ENCODE measurements around the gene PRSS1. TPM values are rescaled to one million over a fixed set of nuclear protein-coding genes. Genes with fewer than 3 reads are reported as not detected.

Gene PRSS1
- total and polyA plus RNA-seq, 2 experiments from 2014 or later: not detected

DNA sequence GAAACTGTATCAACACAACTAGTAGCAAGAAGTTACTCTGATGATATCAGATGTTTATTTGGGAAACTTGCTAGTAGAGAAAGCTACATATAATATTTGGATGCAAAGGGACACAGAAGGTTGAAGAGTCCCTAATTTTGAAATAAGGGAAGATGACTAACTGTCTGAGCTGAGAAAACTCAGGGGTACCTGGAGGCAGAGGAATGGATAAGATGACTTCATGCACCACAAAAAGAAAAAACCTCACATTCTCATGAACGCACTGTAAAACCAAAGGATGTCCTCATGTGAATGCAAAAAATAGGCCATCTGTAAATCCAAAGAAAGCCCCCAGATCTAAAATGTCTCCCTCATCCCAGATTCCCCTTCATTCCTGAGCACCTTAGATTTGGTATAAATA is 50.8 kb downstream of the PRSS1 start:
- H3K4me2 ChIP-seq: no peak overlapping the region
- H3F3A ChIP-seq (replicated peaks; ENCODE audit: low read depth): no peaks in the 10 kb centered on the region
- Mint-ChIP-seq H3K27ac (no peak overlapping the region), H3K4me3 (no peak overlapping the region), H3K4me1 (peaks cover 54% of the 10 kb centered on the region), H3K27me3 (ENCODE audit: insufficient read depth, low read depth, poor library complexity) (peaks cover 43% of the 10 kb centered on the region), H3K9me3 (peaks cover 6% of the 10 kb centered on the region; the same call in 2 of the 3 replicates), H3K36me3 (ENCODE audit: low read depth) (peaks cover 35% of the 10 kb centered on the region)
- no peaks in the 10 kb centered on the region for H3K79me2 ChIP-seq (replicated peaks; ENCODE audit: insufficient read depth)
- H4K20me1 ChIP-seq (replicated peaks; ENCODE audit: insufficient read depth): no peaks in the 10 kb centered on the region
- DNase-seq (ENCODE audit: low spot score) (no peak), ATAC-seq (no peak)
- H3K27me3 ChIP-seq (ENCODE audit: insufficient read depth): peaks cover 52% of the 10 kb centered on the region
- H3K4me1 ChIP-seq (ENCODE audit: insufficient read depth): peaks cover 39% of the 10 kb centered on the region
- no peak overlapping the region for H2AFZ ChIP-seq
- H3K36me3 ChIP-seq (ENCODE audit: insufficient read depth): no peaks in the 10 kb centered on the region
- no peak overlapping the region for H3K27ac ChIP-seq (ENCODE audit: low read depth)
- no peak for TF ChIP-seq POLR2AphosphoS5 (IDR thresholded peaks at IDR 0.05; ENCODE audit: low read depth)
- TF ChIP-seq STAT1 (IDR thresholded peaks at IDR 0.05; ENCODE audit: unreplicated experiment): no peak
- no peak for TF ChIP-seq EZH2phosphoT487 (IDR thresholded peaks at IDR 0.05; ENCODE audit: unreplicated experiment)
- TF ChIP-seq ZNF114 (CRISPR knock-in tag; IDR thresholded peaks at IDR 0.05): no peak
- no peak for TF ChIP-seq NANOG (IDR thresholded peaks at IDR 0.05; ENCODE audit: borderline replicate concordance)
- TF ChIP-seq, protein P1, sequence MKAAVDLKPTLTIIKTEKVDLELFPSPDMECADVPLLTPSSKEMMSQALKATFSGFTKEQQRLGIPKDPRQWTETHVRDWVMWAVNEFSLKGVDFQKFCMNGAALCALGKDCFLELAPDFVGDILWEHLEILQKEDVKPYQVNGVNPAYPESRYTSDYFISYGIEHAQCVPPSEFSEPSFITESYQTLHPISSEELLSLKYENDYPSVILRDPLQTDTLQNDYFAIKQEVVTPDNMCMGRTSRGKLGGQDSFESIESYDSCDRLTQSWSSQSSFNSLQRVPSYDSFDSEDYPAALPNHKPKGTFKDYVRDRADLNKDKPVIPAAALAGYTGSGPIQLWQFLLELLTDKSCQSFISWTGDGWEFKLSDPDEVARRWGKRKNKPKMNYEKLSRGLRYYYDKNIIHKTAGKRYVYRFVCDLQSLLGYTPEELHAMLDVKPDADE (IDR thresholded peaks at IDR 0.05): no peak
- no peak for TF ChIP-seq CREB1 (CRISPR knock-in tag; IDR thresholded peaks at IDR 0.05; ENCODE audit: low read depth)
- TF ChIP-seq, protein P2, sequence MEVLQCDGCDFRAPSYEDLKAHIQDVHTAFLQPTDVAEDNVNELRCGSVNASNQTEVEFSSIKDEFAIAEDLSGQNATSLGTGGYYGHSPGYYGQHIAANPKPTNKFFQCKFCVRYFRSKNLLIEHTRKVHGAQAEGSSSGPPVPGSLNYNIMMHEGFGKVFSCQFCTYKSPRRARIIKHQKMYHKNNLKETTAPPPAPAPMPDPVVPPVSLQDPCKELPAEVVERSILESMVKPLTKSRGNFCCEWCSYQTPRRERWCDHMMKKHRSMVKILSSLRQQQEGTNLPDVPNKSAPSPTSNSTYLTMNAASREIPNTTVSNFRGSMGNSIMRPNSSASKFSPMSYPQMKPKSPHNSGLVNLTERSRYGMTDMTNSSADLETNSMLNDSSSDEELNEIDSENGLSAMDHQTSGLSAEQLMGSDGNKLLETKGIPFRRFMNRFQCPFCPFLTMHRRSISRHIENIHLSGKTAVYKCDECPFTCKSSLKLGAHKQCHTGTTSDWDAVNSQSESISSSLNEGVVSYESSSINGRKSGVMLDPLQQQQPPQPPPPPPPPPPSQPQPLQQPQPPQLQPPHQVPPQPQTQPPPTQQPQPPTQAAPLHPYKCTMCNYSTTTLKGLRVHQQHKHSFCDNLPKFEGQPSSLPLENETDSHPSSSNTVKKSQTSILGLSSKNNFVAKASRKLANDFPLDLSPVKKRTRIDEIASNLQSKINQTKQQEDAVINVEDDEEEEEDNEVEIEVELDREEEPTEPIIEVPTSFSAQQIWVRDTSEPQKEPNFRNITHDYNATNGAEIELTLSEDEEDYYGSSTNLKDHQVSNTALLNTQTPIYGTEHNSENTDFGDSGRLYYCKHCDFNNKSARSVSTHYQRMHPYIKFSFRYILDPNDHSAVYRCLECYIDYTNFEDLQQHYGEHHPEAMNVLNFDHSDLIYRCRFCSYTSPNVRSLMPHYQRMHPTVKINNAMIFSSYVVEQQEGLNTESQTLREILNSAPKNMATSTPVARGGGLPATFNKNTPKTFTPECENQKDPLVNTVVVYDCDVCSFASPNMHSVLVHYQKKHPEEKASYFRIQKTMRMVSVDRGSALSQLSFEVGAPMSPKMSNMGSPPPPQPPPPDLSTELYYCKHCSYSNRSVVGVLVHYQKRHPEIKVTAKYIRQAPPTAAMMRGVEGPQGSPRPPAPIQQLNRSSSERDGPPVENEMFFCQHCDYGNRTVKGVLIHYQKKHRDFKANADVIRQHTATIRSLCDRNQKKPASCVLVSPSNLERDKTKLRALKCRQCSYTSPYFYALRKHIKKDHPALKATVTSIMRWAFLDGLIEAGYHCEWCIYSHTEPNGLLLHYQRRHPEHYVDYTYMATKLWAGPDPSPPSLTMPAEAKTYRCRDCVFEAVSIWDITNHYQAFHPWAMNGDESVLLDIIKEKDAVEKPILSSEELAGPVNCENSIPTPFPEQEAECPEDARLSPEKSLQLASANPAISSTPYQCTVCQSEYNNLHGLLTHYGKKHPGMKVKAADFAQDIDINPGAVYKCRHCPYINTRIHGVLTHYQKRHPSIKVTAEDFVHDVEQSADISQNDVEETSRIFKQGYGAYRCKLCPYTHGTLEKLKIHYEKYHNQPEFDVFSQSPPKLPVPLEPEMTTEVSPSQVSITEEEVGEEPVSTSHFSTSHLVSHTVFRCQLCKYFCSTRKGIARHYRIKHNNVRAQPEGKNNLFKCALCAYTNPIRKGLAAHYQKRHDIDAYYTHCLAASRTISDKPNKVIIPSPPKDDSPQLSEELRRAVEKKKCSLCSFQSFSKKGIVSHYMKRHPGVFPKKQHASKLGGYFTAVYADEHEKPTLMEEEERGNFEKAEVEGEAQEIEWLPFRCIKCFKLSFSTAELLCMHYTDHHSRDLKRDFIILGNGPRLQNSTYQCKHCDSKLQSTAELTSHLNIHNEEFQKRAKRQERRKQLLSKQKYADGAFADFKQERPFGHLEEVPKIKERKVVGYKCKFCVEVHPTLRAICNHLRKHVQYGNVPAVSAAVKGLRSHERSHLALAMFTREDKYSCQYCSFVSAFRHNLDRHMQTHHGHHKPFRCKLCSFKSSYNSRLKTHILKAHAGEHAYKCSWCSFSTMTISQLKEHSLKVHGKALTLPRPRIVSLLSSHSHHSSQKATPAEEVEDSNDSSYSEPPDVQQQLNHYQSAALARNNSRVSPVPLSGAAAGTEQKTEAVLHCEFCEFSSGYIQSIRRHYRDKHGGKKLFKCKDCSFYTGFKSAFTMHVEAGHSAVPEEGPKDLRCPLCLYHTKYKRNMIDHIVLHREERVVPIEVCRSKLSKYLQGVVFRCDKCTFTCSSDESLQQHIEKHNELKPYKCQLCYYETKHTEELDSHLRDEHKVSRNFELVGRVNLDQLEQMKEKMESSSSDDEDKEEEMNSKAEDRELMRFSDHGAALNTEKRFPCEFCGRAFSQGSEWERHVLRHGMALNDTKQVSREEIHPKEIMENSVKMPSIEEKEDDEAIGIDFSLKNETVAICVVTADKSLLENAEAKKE (CRISPR knock-in tag; IDR thresholded peaks at IDR 0.05): no peak
- no peak for TF ChIP-seq EZH2 (IDR thresholded peaks at IDR 0.05; ENCODE audit: low read depth, unreplicated experiment)
- no peak for TF ChIP-seq ZNF331 (CRISPR knock-in tag; IDR thresholded peaks at IDR 0.05; ENCODE audit: low read depth)
- no peak for TF ChIP-seq CTCF (conservative IDR thresholded peaks at IDR 0.05; ENCODE audit: low read depth in 2 of 2)
- no peak for TF ChIP-seq JUNB (IDR thresholded peaks at IDR 0.05; ENCODE audit: unreplicated experiment)
- TF ChIP-seq, protein P3, sequence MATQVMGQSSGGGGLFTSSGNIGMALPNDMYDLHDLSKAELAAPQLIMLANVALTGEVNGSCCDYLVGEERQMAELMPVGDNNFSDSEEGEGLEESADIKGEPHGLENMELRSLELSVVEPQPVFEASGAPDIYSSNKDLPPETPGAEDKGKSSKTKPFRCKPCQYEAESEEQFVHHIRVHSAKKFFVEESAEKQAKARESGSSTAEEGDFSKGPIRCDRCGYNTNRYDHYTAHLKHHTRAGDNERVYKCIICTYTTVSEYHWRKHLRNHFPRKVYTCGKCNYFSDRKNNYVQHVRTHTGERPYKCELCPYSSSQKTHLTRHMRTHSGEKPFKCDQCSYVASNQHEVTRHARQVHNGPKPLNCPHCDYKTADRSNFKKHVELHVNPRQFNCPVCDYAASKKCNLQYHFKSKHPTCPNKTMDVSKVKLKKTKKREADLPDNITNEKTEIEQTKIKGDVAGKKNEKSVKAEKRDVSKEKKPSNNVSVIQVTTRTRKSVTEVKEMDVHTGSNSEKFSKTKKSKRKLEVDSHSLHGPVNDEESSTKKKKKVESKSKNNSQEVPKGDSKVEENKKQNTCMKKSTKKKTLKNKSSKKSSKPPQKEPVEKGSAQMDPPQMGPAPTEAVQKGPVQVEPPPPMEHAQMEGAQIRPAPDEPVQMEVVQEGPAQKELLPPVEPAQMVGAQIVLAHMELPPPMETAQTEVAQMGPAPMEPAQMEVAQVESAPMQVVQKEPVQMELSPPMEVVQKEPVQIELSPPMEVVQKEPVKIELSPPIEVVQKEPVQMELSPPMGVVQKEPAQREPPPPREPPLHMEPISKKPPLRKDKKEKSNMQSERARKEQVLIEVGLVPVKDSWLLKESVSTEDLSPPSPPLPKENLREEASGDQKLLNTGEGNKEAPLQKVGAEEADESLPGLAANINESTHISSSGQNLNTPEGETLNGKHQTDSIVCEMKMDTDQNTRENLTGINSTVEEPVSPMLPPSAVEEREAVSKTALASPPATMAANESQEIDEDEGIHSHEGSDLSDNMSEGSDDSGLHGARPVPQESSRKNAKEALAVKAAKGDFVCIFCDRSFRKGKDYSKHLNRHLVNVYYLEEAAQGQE (IDR thresholded peaks at IDR 0.05; ENCODE audit: unreplicated experiment): no peak
- H3K4me3 ChIP-seq: no peak overlapping the region
- H3K9me2 ChIP-seq (ENCODE audit: insufficient read depth): no peaks in the 10 kb centered on the region

Data from GM23338 (cell line).